HL-60 (cell line): ENCODE data around the gene PCDH8.

ENCODE experiments used
- DNase-seq, 2 experiments: peaks; one replicate each; pipeline ENCODE4 v3.0.0-alpha.2; 2010 to 2020; ENCODE audit warnings: low read depth in 1 of 2, low spot score in 1 of 2
- H3K27ac ChIP-seq: fragments of 250-450 bp; sonication (Bioruptor Pico); replicated peaks from 2 replicates; pipeline ENCODE4 v1.5.1; 2020; ENCODE audit warnings: mild to moderate bottlenecking, moderate library complexity
- H3K27me3 ChIP-seq: fragments of 250-450 bp; sonication (Bioruptor Pico); 2 replicates; pipeline ENCODE4 v1.5.1; 2021; ENCODE audit warnings: mild to moderate bottlenecking, moderate library complexity; ENCODE audit not compliant: insufficient read depth, poor library complexity, severe bottlenecking
- H3K4me3 ChIP-seq: replicated peaks from 2 replicates; pipeline ENCODE4 v1.5.1; 2011; ENCODE audit warnings: mild to moderate bottlenecking, control low read depth, low read length; ENCODE audit not compliant: insufficient read depth
- CTCF ChIP-seq: IDR thresholded peaks from one replicate; pipeline ENCODE4 v1.5.1; 2011; ENCODE audit warnings: low read length, control low read depth, inconsistent platforms; ENCODE audit not compliant: insufficient read depth
- GABPA ChIP-seq: IDR thresholded peaks from 2 replicates; pipeline ENCODE4 v1.6.1; 2012; ENCODE audit warnings: low read depth
- POLR2AphosphoS5 ChIP-seq: IDR thresholded peaks from 2 replicates; pipeline ENCODE4 v1.6.1; 2012; ENCODE audit warnings: low read depth
- REST ChIP-seq: IDR thresholded peaks from 2 replicates; pipeline ENCODE4 v1.6.1; 2012; ENCODE audit warnings: low read depth; ENCODE audit not compliant: insufficient replicate concordance
- SPI1 ChIP-seq: IDR thresholded peaks from 2 replicates; pipeline ENCODE4 v1.6.1; 2012; ENCODE audit warnings: low read depth, mild to moderate bottlenecking, borderline replicate concordance

Gene PCDH8

GRCh38 chr13:52885141-52885540 lies 36.7 kb upstream of the PCDH8 start:
- Histone ChIP-seq H3K27ac (no peak overlapping the region), H3K4me3 (no peak overlapping the region), H3K27me3 (peaks cover 8% of the 10 kb centered on the region)
- no peak for DNase-seq
- no peak for TF ChIP-seq POLR2AphosphoS5

GRCh38 chr13:52884429-52885010 lies 36.1 kb upstream of the PCDH8 start:
- TF ChIP-seq CTCF: no peak
- no peak for TF ChIP-seq REST
- no peak for TF ChIP-seq POLR2AphosphoS5
- TF ChIP-seq SPI1: no peak
- TF ChIP-seq GABPA: no peak
- H3K27ac ChIP-seq: no peak overlapping the region
- H3K4me3 ChIP-seq: no peak overlapping the region

GRCh38 chr13:52882785-52883184 lies 34.3 kb upstream of the PCDH8 start:
- peaks cover 8% of the 10 kb centered on the region for H3K27me3 ChIP-seq
- DNase-seq: no peak
- no peak overlapping the region for H3K4me3 ChIP-seq
- TF ChIP-seq POLR2AphosphoS5 (no peak), CTCF (no peak), REST (no peak), SPI1 (no peak), GABPA (no peak)
- H3K27ac ChIP-seq: no peak overlapping the region

More at GRCh38 chr13:52884429-52885010, 36.1 kb upstream of the PCDH8 start:
- no peak for DNase-seq
- H3K27me3 ChIP-seq: peaks cover 8% of the 10 kb centered on the region

GRCh38 chr13:52879950-52880741 lies 31.7 kb upstream of the PCDH8 start:
- H3K4me3 ChIP-seq: no peak overlapping the region
- TF ChIP-seq POLR2AphosphoS5 (no peak), GABPA (no peak), REST (no peak), SPI1 (no peak), CTCF (no peak)

More at GRCh38 chr13:52879950-52880741, 31.7 kb upstream of the PCDH8 start:
- no peak for DNase-seq
- peaks cover 5% of the 10 kb centered on the region for H3K27me3 ChIP-seq
- no peak overlapping the region for H3K27ac ChIP-seq
